HG02943 (cell line): ENCODE measurements around the gene TMEM30B.
"Not testable (repeated sequence)": the region's sequence is repeated elsewhere in the genome, so short reads cannot be mapped to it uniquely, and the experiment has no call there.

Experiments
- ATAC-seq: cut with Tn5 transposase; IDR thresholded peaks from one replicate; pipeline ENCODE4 v1.9.1; 2021; ENCODE audit warnings: mild to moderate bottlenecking, low read depth, moderate library complexity; ENCODE audit not compliant: unreplicated experiment

Gene TMEM30B

DNA sequence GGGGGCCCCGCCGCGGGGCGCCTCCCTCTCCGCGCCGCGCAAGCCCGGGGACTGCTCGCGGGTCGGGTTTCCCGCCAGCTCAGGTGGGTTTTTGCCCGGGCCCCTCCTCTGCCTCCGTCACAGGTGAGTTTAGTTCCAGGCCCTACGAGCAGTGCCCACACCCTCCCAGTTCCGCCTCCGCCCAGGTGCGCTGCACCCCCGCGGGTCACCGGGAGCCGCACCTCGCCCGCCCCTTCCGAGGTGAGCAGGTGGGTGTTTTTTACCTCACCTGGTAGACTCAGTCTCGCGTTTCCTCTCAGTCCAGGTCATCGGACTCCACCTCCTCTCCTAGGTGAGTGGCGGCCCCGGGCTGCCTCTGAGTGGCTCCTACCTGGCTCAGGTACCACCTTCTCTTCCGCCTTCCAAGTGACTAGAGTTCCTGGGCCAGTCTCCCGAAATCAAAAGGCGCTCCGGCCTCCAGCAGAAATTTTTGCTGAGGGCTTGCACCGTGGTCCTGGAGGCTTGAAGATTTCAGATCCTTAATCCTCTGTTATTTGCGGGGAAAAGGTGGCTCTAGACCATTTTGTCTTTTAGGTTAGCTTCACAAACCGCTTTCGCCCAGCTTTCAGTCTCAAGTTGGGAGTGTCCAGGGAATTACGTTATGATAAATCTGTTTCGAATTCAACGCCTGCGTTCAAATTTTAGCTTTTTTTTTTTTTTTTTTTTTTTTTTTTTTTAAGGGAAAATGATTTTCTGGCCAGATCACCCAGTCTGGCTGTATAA lies at the start of gene TMEM30B:
TSS of gene TMEM30B (minus strand) at position 153 of the 762 bp plus-strand sequence. CDS start 191 bp downstream, outside the sequence.
- ATAC-seq, result no peak

GRCh38 chr14:61330511-61330910 lies 49.4 kb upstream of the TMEM30B start:
- no peak for ATAC-seq

GRCh38 chr14:61329478-61330051 lies 48.4 kb upstream of the TMEM30B start:
- no peak for ATAC-seq

DNA sequence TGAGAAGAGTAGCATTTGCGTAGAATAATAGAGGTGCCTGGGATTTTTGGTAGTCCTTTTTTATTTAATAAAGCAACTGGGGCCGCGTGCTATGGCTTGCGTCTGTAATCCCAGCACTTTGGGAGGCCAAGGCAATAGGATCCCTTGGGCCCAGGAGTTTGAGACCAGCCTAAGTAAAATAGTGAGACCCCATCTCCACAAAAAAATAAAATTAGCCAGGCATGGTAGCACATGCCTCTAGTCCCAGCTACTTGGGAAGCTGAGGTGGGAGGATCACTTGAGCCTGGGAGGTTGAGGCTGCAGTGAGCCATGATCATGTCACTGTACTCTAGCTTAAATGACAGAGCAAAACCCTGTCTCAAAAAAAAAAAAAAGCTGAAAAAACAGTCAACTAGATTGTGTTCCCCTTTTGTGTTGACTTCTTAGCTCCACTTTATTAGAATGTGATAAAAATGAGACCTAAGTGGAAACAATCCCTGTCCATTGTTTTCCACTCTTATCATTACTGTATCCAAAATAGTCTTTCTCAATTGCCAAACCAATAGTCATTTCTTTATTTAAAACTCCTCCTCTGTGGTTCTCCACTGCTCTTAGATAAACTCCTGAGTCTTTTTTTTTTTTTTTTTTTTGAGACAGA lies 47.6 kb upstream of the TMEM30B start:
- ATAC-seq, result no peak

DNA sequence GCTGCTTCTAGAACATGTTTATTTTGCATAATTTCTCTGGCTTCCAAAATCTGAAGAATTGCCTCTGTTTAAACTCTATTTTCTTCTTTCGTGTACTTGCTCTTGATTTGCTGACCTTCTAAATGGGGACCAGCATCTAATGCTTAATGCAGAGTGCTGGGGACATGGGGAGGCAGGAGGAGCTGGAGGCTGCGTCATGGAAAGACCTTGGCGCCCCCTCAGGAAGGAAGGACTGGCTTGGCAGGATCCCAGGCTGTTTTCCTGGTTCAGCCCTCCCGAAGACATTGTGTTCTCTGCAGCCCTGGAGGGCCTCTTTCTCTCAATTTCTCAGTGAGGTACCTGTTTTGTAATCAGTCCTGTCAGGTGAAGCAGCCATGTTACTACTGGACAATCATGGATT lies 45.7 kb upstream of the TMEM30B start:
- ATAC-seq, result no peak

DNA sequence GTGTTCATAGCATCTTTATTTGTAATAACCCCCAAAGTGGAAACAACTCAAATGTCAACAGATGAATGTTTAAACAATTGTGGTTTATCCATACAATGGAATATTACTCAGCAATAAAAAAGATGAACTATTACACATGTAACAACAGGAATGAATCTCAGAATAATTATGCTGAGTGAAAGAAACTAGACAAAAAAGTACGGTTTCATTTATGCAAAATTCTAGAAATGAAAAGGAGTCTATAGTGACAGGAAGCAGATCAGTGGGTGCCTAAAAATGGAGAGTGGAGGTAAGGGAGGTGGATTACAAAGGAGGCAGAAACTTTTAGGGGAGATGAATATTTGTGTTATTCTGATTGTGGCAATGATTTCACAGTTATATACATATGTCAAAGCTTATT lies 45.0 kb upstream of the TMEM30B start:
- ATAC-seq, result no peak

DNA sequence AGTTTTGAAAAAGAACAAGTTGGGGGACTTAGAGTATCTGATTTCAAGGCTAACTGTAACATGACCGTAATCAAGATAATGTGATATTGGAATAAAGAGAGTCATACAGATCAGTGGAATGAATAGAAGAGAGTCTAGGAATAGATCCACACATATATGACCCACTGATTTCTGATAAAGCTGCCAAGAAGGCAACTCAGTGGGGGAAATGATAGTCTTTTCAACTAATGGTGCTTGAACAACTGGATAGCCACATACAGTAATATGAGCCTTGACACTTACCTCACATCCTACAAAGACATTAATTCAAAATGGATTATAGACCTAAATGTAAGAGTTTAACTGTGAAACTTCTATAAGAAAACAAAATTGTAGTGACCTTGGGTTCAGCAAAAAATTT lies 44.0 kb upstream of the TMEM30B start:
- ATAC-seq, result no peak

GRCh38 chr14:61323970-61324369 lies 42.8 kb upstream of the TMEM30B start:
- ATAC-seq, result no peak

DNA sequence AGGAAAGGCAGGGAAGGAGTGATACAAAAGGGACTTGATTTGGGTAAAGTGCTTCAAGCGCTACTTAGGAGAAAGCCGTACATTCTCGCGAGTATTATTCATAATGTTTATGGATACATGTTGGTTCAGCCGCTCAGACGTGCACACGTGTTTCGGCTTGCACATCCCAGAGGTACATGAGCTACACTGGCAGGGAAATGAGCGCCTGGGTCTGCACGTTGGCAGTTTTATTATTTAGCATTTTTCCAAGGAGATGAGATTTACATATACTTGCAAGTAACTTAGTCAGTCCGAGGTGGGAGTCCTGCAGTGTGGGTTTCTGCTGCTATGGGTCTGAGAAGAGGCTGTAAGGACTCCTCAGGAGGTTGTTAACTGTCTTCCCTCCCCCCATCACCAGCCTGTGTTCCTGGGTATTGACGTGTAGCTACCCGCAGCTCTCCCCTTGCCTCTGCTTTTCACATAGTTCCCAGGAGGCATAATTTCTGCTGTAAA lies 41.7 kb upstream of the TMEM30B start:
- ATAC-seq, result no peak

GRCh38 chr14:61322011-61322798 lies 41.1 kb upstream of the TMEM30B start:
- no peak for ATAC-seq

DNA sequence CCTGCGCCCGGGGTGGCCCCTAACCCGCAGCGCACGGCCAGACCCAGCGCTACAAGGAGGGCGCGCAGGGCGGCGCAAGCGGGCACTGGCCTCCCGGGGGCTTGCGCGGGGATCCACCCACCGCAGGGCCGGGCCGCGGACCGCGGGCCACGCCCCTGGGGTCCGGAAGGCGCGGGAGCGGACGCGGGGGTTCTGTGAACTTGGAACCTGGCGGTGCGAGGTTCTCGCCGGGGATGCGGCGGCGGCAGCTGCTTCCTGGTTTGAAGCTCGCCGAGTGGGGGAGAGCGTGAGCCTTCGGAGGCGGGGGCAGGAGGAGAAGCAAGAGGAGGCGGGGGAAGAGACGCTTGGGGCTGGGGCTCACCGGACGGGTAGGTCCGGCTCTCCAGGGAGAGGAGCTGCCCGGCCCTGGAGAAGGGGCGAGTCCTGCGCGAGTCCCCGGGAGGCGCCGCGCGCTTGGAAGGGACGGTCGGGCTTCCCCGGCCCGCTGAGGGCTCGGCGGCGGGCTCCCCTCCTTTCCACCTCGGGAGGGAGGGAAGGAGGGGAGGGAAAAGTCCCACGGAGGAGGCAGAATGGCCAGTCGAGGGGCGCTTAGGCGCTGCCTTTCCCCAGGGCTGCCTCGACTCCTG lies 40.4 kb upstream of the TMEM30B start, which contains the start of gene PRKCH:
TSS of gene PRKCH (plus strand) at position 195 of the 626 bp plus-strand sequence. CDS start 523 bp downstream, outside the sequence.
- ATAC-seq, result no peak

DNA sequence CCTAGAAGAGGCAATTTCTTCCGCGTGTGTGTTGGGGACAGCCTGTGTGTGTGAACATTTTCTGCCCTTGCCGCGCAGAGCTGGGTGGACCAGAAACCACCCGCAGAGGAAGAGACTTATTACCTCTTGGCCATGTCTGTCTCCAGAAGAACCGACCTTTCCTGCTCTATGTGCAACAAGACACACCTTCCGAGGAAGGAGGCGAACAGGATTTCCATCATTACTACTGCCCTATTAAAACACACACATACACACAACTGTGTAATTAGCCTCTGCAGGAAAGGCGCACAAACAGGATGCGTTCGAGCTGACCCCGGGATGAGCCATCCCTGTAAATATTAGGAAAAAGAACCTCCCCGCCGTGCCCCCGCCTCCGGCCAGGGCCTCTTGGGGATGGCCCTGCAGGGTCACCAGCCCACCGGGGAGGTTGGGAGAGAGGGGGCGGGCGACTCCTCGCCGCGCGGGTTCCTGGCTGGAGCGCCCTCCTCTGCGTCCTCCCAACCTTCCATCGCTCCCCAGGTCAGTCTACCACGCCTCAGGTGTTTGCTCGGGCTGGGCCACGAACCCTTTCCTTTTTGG lies 39.8 kb upstream of the TMEM30B start:
- no peak for ATAC-seq

DNA sequence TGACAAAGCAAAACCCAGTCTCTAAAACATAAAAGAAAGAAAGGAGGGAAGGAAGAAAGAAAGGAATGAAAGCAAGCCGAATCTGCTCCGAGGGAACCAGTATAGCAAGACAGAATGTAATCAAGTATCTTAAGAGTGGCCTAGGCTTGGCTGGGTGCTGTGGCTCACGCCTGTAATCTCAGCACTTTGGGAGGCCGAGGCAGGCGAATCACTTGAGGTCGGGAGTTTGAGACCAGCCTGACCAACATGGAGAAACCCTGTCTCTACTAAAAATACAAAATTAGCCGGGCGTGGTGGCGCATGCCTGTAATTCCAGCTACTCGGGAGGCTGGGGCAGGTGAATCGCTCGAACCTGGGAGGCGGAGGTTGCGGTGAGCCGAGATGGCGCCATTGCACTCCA lies 39.0 kb upstream of the TMEM30B start:
- ATAC-seq, result not testable (repeated sequence)

DNA sequence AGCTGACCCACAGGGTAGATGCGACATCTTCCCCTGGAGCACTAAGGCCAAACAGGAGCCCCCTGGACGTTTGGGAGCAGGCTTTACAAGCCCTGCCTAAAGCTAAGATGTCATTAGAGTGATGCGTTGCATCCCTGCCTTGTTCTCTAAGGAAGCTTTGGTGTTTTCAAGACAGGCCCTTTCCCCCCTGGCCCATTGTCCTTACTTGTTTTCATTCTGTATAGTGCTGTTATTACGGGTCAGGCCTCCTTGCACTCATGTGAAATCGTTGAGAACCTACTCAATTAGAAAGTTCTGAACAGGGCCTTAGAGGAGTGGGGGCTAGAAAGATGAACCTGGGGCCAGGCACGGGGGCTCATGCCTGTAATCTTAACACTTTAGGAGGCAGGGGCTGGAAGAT lies 38.6 kb upstream of the TMEM30B start:
- ATAC-seq, result no peak

DNA sequence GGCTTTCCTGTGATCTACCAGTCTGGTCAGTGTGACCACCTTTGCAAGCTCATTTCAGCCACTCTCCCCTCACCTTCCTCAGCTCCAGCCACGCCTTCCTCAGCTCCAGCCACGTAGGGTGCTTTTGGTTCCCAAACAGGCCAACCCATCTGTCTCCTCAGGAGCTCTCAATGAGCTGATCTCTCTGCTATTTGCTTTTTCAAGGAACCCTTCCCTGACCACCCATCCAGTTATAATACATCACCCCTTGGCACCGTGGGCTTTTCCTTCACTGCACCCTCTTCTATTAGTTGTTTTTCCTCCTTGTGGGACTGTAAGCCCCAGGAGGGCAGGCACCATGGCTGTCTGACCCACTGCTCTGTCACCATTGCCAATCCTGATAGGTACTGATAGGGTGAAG lies 37.9 kb upstream of the TMEM30B start:
- ATAC-seq, result no peak

GRCh38 chr14:61315313-61315712 lies 34.2 kb upstream of the TMEM30B start:
- no peak for ATAC-seq

- ATAC-seq, result not testable (repeated sequence)
Measured at GRCh38 chr14:61308701-61309100, 27.6 kb upstream of the TMEM30B start.

- no peak for ATAC-seq
Measured at GRCh38 chr14:61308198-61308597, 27.1 kb upstream of the TMEM30B start.

GRCh38 chr14:61304688-61305087 lies 23.6 kb upstream of the TMEM30B start:
- no peak for ATAC-seq

- no peak for ATAC-seq
Measured at GRCh38 chr14:61300754-61301153, 19.6 kb upstream of the TMEM30B start.
